Dendritic cell treated with granulocyte-macrophage colony-stimulating factor and Interleukin-4, amounts not matched to agents 40 ng/mL and 50 ng/mL, for 4 days (primary cell): ENCODE data around the gene CASKIN2.

Experiments used
- H3K27ac Mint-ChIP-seq: one replicate; pipeline ENCODE4 v1.8.0; 2022; ENCODE audit warnings: mild to moderate bottlenecking, mixed read lengths
- H3K27me3 Mint-ChIP-seq: one replicate; pipeline ENCODE4 v1.8.0; 2022; ENCODE audit warnings: mild to moderate bottlenecking, mixed read lengths
- H3K36me3 Mint-ChIP-seq: one replicate; pipeline ENCODE4 v1.8.0; 2022; ENCODE audit warnings: low read depth, mixed read lengths
- H3K4me1 Mint-ChIP-seq: one replicate; pipeline ENCODE4 v1.8.0; 2022; ENCODE audit warnings: low read depth, mixed read lengths
- H3K4me3 Mint-ChIP-seq: one replicate; pipeline ENCODE4 v1.8.0; 2022; ENCODE audit warnings: mild to moderate bottlenecking, moderate library complexity, mixed read lengths
- H3K9me3 Mint-ChIP-seq: one replicate; pipeline ENCODE4 v1.8.0; 2022; ENCODE audit warnings: mixed read lengths
- intact Hi-C: fragments of 100-400 bp; cut with micrococcal nuclease; formaldehyde crosslinking; loops from one replicate; pipeline ENCODE4 v1.15.0; 2022

CASKIN2 gene

DNA sequence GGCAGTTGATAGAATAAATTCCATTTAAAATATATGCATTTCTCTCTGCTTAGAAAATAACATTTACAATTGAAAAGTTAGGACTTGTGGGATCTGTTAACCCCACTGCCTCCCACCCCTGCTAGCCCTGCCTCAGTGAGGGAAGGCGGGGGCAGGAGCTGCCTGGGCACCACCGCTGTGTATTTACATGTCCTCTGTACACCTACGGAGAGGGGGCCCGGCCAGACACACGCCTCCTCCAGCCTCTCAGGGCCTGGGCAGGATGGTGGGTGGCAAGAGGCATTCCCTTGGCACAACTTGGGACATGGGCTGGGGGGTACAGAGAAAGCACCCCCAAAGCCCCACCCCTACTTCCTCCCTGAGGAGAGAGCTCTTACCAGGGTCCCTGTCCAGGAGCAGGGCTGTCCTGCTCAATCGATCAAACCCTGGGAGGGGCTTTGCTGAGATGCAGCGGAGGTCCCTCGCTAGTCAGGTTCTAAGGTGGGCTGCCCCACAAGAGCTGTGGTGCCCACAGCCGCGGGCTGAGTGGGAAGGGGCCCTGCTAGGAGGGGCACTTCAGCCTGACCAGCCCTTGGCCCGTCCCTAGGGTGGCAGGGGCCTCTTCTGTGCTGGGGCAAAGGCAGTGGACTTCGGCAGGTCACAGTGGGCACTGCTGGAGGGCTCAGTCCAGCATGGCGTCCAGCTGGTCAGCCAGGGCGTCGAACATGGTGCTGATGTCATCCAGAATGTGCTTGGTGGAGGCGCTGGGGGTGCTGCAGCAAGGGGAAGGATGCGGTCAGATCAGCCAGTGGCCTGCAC, 14.7 kb downstream of the CASKIN2 start:
- Mint-ChIP-seq H3K27ac (no peak overlapping the region), H3K4me3 (no peak overlapping the region), H3K9me3 (no peaks in the 10 kb centered on the region), H3K4me1 (no peaks in the 10 kb centered on the region), H3K36me3 (peaks cover 52% of the 10 kb centered on the region), H3K27me3 (no peaks in the 10 kb centered on the region)
- intact Hi-C loops, result no loop called here

DNA sequence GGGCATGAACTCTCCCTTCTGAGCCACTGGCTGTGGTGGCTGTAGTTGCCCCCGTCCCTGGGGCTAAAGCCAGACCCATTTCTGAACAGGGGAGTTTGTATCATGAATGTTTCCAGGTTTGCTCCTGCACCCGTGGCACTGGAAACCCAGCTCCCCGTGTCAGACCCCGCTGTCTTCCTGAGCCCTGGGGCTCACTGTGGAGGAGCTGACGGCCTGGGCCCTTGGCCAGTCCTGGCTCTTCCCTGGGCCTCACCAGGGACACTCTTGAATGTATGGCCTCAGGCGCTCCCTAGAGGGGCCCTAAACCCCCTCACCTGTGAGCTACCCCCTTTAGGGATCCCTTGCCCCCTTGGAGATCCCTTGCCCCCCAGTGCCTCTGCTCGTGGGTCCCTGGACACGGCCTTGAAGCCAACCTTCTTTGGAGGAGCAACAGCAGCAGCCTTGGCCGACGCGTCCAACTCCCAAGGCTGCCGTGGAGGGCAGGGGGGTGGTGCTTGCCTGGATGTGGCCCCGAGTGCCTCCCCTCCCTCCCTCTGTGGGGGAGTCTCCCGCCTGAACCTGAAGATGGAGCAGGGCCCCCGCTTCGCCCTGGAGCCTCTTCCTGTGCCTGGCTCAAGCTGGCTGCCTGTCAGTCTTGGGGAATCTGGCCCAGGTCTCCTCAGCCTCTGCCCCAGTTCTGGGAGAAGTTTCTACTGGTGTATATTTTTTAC, 15.9 kb downstream of the CASKIN2 start:
- H3K4me1 Mint-ChIP-seq, result no peaks in the 10 kb centered on the region
- no peaks in the 10 kb centered on the region for H3K27me3 Mint-ChIP-seq
- no peaks in the 10 kb centered on the region for H3K9me3 Mint-ChIP-seq
- H3K27ac Mint-ChIP-seq, result no peak overlapping the region
- H3K36me3 Mint-ChIP-seq, result peaks cover 63% of the 10 kb centered on the region
- intact Hi-C loops, result no loop called here
- H3K4me3 Mint-ChIP-seq, result no peak overlapping the region

DNA sequence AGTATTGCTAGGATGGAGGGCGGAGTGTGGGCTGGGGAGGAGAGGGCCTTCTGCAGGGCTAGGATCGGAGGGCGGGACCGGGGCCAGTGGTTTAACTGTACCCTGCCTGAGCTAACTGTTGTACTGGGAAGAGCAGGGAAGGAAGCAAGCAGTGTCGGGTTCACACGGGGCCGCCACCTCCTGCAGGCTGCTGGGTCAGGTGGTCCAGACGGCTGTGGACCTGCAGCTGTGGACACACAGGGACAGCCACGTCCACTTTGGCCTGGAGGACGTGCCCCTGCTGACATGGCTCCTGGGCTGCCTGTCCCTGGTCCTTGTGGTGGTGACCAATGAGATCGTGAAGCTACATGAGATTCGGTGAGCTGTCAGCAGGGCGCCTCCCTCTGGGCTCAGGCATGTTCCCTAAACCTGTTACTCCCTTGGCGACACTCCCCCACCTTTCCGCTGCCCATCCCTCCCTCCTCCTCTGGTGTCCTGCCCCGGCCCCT, 16.6 kb downstream of the CASKIN2 start:
- H3K4me3 Mint-ChIP-seq, result no peak overlapping the region
- H3K9me3 Mint-ChIP-seq, result no peaks in the 10 kb centered on the region
- no peak overlapping the region for H3K27ac Mint-ChIP-seq
- H3K4me1 Mint-ChIP-seq, result no peaks in the 10 kb centered on the region
- intact Hi-C loops, result no loop called here
- no peaks in the 10 kb centered on the region for H3K27me3 Mint-ChIP-seq
- H3K36me3 Mint-ChIP-seq, result peaks cover 70% of the 10 kb centered on the region

DNA sequence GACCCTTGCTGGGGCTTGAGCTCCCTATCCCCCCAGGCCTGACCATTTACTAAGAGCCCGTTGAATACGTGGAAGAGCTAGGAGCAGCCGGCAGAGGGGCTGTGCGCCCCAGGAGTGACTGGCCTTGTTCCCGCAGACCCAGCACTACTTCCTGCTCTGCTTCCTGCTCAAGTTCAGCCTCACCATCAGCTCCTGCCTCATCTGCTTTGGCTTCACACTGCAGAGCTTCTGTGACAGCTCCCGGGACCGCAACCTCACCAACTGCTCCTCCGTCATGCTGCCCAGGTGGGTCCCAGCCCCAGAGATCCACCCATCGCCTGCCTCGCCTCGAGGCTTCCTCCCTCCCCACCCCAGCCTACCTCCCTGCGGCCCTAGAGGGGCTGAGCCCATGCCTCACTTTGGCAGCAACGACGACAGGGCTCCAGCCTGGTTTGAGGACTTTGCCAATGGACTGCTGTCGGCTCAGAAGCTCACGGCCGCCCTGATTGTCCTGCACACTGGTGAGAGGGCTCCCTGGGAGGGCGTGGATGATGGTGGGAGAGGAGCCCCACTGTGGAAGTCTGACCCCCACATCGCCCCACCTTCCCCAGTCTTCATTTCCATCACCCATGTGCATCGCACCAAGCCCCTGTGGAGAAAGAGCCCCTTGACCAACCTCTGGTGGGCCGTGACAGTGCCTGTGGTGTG, 17.2 kb downstream of the CASKIN2 start:
- intact Hi-C loops, result no loop called here
- Mint-ChIP-seq H3K27ac (no peak overlapping the region), H3K4me3 (no peak overlapping the region), H3K36me3 (peaks cover 76% of the 10 kb centered on the region), H3K27me3 (no peaks in the 10 kb centered on the region), H3K4me1 (no peaks in the 10 kb centered on the region), H3K9me3 (no peaks in the 10 kb centered on the region)

DNA sequence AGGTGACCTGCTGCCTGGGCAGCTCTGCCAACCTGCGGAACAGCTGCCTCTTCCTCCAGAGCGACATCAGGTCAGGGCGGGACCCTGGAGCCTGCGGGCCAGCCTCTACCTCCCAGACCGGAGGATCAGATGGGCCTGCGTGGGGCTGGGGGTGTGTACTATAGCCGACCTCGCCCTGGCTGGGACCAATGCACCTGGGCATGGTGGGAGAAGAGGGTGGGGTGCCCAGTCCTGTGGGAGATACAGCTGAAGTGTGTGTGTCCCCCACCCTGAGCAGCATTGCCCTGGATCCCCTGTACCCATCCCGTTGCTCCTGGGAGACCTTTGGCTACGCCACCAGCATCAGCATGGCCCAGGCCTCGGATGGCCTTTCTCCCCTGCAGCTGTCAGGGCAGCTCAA, 19.3 kb downstream of the CASKIN2 start:
- Mint-ChIP-seq H3K9me3 (no peaks in the 10 kb centered on the region), H3K4me3 (no peak overlapping the region), H3K27ac (no peak overlapping the region), H3K27me3 (no peaks in the 10 kb centered on the region), H3K4me1 (no peaks in the 10 kb centered on the region), H3K36me3 (peaks cover 98% of the 10 kb centered on the region)
- intact Hi-C loops, result no loop called here

DNA sequence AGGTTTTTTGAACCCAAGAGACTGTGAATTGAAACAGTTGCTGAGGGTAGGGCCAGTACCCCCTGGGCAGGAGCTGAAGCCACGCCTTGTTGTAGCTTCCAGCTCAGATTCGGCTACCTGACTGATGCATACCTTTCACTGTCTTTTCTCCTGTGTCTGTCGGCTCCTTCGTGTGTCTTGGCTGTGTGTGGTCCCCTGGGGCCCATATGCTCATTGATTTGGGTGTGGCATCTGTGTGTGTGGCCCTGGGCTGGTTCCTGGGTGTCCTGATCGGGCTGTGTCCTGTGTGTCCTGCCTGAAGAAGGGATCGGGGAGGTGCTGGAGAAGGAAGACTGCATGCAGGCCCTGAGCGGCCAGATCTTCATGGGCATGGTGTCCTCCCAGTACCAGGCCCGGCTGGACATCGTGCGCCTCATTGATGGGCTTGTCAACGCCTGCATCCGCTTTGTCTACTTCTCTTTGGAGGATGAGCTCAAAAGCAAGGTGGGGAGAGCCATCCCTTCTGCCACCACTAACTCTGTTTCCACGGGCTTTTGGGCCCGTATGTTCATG, 20.9 kb downstream of the CASKIN2 start:
- Mint-ChIP-seq H3K4me3 (no peak overlapping the region), H3K27ac (no peak overlapping the region), H3K4me1 (peaks cover 4% of the 10 kb centered on the region), H3K9me3 (no peaks in the 10 kb centered on the region), H3K36me3 (peaks cover 100% of the 10 kb centered on the region), H3K27me3 (no peaks in the 10 kb centered on the region)
- intact Hi-C loops, result no loop called here

DNA sequence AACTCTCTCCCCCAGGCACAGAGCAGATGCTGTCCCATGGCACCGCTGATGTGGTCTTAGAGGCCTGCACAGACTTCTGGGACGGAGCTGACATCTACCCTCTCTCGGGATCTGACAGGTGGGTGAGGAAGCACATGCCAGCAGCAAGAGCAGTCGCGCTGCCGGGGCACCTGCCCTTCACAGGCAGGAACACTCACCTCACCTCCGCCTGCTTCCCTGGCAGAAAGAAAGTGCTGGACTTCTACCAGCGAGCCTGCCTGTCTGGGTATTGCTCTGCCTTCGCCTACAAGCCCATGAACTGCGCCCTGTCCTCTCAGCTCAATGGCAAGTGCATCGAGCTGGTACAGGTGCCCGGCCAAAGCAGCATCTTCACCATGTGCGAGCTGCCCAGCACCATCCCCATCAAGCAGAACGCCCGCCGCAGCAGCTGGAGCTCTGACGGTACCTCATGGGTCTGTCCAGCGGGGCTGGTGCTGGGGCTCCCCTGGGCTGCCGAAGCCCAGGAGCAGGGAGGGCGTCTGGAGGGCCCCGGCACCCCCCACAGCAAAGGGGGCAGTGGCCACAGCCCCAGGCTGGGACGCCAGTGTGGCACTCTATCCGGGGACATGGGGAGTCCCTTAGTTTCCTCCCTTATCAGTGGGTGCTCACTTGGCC, 21.7 kb downstream of the CASKIN2 start:
- Mint-ChIP-seq H3K27ac (no peak overlapping the region), H3K27me3 (no peaks in the 10 kb centered on the region), H3K36me3 (peaks cover 100% of the 10 kb centered on the region), H3K9me3 (no peaks in the 10 kb centered on the region), H3K4me1 (peaks cover 7% of the 10 kb centered on the region), H3K4me3 (no peak overlapping the region)
- intact Hi-C loops, result no loop called here

DNA sequence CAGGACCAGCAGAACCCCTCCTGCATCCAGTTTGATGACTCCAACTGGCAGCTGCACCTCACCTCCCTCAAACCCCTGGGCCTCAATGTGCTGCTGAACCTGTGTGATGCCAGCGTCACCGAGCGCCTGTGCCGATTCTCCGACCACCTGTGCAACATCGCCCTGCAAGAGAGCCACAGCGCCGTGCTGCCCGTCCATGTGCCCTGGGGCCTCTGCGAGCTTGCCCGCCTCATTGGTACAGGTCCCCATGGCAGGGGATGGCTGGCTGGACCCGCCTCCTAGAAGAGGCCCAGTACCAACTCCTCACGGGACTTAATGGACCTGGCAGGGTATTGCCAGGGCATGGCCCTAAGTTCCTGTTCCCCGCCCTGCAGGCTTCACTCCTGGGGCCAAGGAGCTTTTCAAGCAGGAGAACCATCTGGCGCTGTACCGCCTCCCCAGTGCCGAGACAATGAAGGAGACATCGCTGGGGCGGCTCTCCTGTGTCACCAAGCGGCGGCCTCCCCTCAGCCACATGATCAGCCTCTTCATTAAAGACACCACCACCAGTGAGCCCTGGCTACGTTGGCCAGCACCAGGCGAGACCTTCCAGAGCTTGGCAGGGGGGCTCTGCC, 22.7 kb downstream of the CASKIN2 start:
- H3K27ac Mint-ChIP-seq, result no peak overlapping the region
- H3K4me1 Mint-ChIP-seq, result peaks cover 17% of the 10 kb centered on the region
- peaks cover 91% of the 10 kb centered on the region for H3K36me3 Mint-ChIP-seq
- intact Hi-C loops, result no loop called here
- H3K4me3 Mint-ChIP-seq, result no peak overlapping the region
- no peaks in the 10 kb centered on the region for H3K9me3 Mint-ChIP-seq
- no peaks in the 10 kb centered on the region for H3K27me3 Mint-ChIP-seq

DNA sequence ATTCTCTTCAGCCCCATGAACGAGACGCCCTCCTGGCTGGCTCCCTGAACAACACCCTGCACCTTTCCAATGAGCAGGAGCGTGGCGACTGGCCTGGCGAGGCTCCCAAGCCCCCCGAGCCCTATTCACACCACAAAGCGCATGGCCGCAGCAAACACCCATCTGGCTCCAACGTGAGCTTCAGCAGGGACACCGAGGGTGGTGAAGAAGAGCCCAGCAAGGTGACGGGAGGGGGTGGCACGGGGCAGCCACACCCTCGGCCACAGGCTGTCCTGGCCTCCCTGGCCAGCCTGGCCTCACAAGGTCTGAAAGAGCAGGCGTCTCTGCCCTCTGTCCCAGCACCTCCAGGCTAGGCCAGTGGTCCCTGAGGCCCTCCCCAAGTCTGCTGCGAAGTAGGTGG, 23.7 kb downstream of the CASKIN2 start:
- peaks cover 27% of the 10 kb centered on the region for H3K4me1 Mint-ChIP-seq
- no peak overlapping the region for H3K4me3 Mint-ChIP-seq
- intact Hi-C loops, result no loop called here
- peaks cover 82% of the 10 kb centered on the region for H3K36me3 Mint-ChIP-seq
- H3K9me3 Mint-ChIP-seq, result no peaks in the 10 kb centered on the region
- no peaks in the 10 kb centered on the region for H3K27me3 Mint-ChIP-seq
- H3K27ac Mint-ChIP-seq, result no peak overlapping the region

DNA sequence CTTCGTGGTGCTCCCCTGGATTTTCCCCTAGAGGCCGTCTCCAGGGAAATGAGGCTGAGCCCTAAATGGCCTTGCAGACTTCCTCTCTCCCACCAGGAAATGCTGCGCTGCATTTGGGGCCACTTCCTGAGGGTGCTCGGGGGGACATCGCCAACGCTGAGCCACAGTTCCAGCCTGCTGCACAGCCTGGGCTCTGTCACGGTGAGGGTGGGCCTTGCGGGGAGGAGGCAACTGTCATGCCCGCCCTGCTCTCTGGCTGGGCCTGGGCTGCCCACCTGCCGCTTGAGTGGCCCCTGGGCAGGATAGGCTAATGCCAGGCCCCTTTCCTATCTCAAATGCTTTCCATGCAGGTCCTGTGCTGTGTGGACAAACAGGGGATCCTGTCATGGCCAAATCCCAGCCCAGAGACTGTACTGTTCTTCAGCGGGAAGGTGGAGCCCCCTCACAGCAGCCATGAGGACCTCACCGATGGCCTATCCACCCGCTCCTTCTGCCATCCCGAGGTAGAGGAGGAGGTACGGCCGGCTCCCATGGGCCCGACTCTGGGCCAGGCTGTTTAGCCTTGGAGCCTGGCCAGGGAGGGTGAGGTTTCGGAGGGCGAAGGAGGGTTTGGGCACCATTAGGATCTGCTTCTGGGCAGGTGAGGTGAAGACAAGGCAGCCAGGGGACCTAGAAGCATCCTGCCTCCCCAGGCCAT, 24.2 kb downstream of the CASKIN2 start:
- Mint-ChIP-seq H3K4me1 (peaks cover 32% of the 10 kb centered on the region), H3K36me3 (peaks cover 81% of the 10 kb centered on the region), H3K9me3 (no peaks in the 10 kb centered on the region), H3K27me3 (no peaks in the 10 kb centered on the region), H3K27ac (no peak overlapping the region), H3K4me3 (no peak overlapping the region)
- intact Hi-C loops, result no loop called here

DNA sequence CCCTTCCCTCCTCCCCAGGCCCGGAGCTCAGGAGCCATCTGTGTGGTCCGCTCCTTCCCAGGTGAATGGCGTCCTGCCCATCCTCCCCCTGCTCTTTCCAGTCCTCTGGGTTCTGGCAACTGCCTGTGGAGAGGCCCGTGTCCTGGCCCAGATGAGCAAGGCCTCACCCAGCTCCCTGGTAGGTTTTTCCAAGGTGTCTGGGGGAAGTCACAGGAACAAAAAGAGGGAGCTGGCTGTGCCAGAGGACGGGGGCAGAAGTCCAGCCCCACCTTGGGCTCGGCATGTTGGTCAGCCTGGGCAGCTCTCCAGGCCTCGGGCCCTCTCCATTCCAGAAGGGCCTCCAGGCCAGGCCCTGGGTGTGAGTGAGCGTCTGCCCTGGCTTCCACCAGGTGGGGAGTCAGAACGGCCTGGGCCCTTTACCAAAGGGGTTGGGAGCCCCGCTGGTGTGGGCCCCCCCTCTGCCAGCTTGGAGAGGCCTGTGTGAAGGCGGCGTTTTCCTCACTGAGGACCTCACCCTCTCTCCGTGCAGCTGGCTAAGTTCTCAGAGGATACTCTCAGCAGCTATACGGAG, 25.1 kb downstream of the CASKIN2 start:
- Mint-ChIP-seq H3K36me3 (peaks cover 76% of the 10 kb centered on the region), H3K4me1 (peaks cover 41% of the 10 kb centered on the region), H3K4me3 (no peak overlapping the region), H3K27ac (no peak overlapping the region), H3K27me3 (no peaks in the 10 kb centered on the region), H3K9me3 (no peaks in the 10 kb centered on the region)
- intact Hi-C loops, result no loop called here

DNA sequence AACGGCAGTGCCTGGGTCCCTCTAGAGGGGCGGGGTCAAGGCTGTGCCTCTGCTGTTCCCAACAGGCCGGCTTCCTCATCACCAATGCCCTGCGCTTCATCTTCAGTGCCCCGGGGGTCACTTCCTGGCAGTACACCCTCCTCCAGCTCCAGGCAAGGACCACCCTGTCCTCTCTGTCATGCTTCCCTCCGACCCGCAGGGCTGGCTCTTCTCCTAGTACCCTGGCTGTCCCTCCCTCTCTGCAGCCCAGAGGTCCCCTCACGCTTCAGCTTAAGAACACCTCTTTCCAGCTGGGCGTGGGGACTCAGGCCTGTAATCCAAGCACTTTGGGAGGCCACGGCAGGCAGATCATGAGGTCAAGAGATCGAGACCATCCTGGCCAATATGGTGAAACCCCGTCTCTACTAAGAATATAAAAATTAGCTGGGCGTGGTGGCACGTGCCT, 25.8 kb downstream of the CASKIN2 start:
- Mint-ChIP-seq H3K9me3 (no peaks in the 10 kb centered on the region), H3K27ac (peak overlapping the region; percentile 92), H3K27me3 (no peaks in the 10 kb centered on the region), H3K36me3 (peaks cover 69% of the 10 kb centered on the region), H3K4me3 (no peak overlapping the region), H3K4me1 (peaks cover 46% of the 10 kb centered on the region)
- intact Hi-C loops, result no loop called here
